Cerebellar nuclear complex (tissue), 1 donor: ENCODE measurements around the gene COX5A.
"Not testable (repeated sequence)": the region's sequence is repeated elsewhere in the genome, so short reads cannot be mapped to it uniquely, and the experiment has no call there.

Experiments
- DNase-seq, 2 experiments: peaks; one replicate each; lab custom pipeline; 2025; lab: John Stamatoyannopoulos, UW

COX5A gene

DNA sequence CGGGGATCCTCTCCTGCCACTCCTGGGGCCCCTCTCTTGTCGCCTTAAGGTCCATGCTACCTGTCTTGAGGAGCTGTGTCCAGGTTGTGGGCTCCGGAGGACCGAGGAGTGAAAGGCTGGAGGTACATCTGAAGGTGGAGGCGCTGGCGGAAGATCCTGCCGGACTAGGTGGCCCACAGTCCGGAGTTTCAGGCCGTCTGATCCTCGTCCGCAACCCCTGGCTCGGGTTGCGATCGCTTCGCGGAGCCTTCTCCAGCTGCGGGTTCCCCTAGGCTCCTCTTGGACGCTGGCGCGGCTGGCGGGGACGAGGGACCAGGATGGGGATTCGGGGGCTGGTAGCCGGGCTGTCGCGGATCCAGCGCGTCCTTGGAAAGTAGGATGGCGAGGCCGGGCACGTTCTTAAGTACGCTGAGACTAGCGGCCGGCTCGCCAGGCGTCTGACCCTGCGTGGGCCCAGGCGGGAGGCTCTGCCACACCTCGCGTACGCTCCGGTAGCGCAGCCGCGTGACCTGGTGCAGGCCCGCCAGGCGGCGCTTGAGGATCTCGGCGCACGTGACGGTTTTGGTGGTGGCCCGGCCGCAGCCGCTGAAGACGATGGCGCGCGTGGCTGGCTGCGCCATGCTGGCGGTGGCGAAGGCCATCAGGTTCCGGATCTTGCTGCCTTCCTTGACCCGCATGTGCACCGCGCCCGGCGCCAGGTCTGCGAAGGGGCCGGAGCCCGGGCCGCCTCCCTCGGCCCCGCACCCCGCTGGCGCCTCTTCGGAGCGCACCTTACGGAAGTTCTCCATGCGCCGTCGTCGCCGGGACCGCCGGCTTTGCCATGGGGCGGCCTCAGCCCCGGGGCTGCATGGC lies 18.1 kb upstream of the COX5A start:
- no peak for DNase-seq

GRCh38 chr15:74955017-74955416 lies 17.1 kb upstream of the COX5A start:
- no peak for DNase-seq

- DNase-seq = no peak
Observed at GRCh38 chr15:74954515-74954914, 16.6 kb upstream of the COX5A start.

GRCh38 chr15:74951006-74951405 lies 13.1 kb upstream of the COX5A start:
- no peak for DNase-seq

- peak in 1 of 2 experiments; percentile 50 for DNase-seq
Observed at GRCh38 chr15:74950078-74950908, 12.4 kb upstream of the COX5A start.

- no peak for DNase-seq
Observed at GRCh38 chr15:74937272-74937589, 642 bp downstream of the COX5A start.

DNA sequence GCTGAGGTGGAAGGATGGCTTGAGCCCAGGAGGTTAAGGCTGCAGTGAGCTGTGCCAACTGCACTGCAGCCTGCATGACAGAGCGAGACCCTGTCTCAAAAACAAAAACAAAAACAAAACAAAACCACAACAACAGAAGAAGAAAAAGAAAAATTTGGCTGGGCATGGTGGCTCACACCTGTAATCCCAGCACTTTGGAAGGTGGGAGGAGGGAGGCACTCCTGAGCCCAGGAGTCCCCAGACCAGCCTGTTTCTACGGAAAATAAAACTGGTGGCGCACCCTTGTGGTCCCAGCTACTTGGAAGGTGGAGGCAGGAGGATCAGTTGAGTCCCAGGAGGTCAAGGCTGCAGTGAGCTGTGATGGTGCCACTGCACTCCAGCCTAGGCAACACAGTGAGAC lies 2.7 kb downstream of the COX5A start:
- DNase-seq = not testable (repeated sequence)

- no peak for DNase-seq
Observed at GRCh38 chr15:74933573-74933972, 4.3 kb downstream of the COX5A start.

- DNase-seq = no peak
Observed at GRCh38 chr15:74928771-74929198, 9.1 kb downstream of the COX5A start.

GRCh38 chr15:74924525-74924924 lies 13.3 kb downstream of the COX5A start:
- DNase-seq = no peak

DNA sequence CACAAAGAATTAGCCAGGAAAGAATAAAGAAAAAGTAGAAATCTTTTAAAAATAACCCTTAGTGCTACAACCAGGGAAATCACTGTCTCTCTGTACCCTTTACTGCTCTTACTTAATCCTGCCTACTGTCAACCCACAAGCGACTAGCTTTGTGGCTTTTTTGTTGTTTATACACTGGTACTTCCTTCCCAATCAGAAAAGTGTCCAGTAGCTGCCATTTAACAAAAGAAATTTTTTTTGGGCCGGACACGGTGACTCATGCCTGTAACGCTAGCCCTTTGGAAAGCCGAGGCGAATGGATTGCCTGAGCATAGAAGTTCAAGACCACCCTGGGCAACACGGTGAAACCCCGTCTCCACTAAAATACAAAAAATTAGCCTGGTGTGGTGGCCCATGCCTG lies 17.4 kb downstream of the COX5A start:
- no peak for DNase-seq

GRCh38 chr15:74917676-74918075 lies 20.2 kb downstream of the COX5A start:
- no peak for DNase-seq

DNA sequence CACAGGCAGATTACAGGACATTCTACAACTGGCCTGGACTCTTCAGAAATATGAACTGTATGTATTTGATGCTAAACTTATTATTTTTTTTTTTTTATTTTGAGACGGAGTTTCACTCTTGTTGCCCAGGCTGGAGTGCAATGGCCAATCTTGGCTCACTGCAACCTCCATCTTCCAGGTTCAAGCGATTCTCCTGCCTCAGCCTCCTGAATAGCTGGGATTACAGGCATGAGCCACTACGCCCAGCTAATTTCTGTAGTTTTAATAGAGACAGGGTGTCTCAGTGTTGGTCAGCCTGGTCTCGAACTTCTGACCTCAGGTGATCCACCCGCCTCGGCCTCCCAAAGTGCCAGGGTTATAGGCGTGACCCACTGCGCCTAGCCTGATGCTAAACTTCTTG lies 24.1 kb downstream of the COX5A start:
- DNase-seq = not testable (repeated sequence)

- DNase-seq = no peak
Observed at GRCh38 chr15:74913041-74913440, 24.8 kb downstream of the COX5A start.

GRCh38 chr15:74908635-74909034 lies 29.2 kb downstream of the COX5A start:
- DNase-seq = no peak

DNA sequence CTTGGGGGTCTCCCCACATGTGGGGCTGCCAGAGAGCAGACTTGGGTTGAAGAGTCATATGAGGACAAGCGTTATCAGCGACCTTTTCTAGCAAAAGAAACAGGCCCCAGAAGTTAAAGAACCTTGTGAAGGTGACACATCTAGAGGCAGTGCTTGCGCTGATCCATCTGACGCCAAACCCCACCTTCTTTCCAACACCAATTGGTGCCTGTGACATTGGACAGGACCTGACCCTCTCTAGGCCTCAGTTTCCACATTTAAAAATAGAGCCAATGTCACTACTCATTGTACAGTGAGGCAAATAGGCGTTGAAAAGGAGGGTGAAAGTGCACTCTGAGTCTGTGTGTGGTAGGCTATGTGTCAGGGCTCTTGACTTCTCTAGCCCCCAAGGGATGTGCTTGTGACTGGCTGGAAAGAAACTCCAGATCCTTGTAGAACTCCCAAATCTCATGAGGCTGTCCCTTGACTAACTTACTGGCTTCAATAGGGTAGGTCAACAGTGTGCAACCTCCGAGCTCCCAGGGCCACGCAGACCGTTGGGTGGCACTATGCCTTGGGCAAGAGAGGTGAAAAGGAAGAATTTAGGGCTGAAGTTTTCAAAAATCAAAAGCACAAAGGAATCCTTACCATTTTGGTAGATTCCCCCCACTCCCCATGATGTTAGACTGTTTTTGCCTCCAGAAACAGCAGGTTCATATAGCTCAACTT lies 30.6 kb downstream of the COX5A start:
- DNase-seq = no peak

DNA sequence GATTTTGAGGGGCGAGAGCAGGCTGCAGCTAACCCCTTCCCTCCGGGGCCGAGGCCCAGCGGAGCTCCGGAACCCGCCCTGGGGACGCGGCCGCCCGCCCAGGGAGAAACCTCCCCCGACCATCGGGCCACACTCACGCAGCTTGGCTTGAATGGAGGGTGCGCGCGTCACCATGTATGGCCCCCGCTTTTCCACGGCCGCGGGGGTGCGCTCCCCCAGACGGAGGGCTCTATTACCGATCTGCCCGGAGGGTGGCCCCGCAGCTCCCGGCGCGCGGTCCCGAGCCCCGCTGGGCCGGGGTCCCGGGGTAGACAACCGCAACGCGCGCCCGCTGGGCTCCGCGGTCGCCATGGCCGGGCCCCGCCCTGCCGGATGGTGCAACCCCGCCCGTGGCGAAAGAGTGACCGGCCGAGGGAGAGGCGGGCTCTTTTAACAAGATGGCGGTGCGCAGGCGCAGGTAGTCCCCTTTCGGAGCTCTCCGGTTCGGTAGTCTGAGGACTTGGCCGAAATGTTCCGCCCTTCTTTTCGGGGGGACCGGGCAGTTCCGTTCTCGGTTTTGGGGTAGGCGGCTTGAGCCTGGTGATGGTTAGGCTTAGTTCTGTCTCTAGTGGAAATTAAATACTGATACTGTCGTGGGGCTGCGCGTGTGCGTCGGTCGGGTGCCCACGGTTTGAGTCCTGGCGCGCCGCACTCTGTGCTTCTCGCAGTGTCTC lies 31.3 kb downstream of the COX5A start, which contains the start of gene FAM219B:
FAM219B (minus strand) TSS at position 402 of the 713 bp plus-strand sequence; CDS start at position 351, 51 bp downstream.
- peak; percentile 38 to 84 for DNase-seq

DNA sequence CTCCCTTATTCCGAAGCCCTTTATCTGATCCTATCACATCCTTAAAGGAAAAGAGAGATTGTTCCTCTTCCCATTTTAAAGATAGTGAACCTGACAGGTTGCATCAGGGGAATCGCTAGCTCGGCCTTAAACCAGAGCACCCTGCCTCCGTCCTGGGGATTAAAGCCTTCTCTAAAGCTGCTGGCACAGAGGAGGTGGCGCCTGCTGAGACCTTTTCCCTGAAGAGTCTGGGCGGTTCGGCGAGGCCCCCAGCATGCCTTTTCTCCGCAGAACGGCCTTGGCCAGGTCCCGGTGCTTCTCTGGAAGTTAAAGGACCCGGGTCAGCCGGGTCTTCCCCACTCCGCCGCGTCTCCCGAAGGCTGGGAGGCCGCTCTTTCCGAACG lies 31.8 kb downstream of the COX5A start:
- DNase-seq = no peak

- no peak for DNase-seq
Observed at GRCh38 chr15:74904190-74904805, 33.6 kb downstream of the COX5A start.

GRCh38 chr15:74903676-74904075 lies 34.2 kb downstream of the COX5A start:
- DNase-seq = no peak
